WI38 (cell line): ENCODE data around the gene L3MBTL4.

Experiments used
- H3K4me3 ChIP-seq: 2 replicates; pipeline ENCODE4 v1.5.1; 2011; ENCODE audit warnings: low read depth, mild to moderate bottlenecking, control low read depth, low read length
- CTCF ChIP-seq: IDR thresholded peaks from 2 replicates; pipeline ENCODE4 v1.5.1; 2012; ENCODE audit warnings: low read depth, mild to moderate bottlenecking, control low read depth, low read length

The L3MBTL4 gene

DNA sequence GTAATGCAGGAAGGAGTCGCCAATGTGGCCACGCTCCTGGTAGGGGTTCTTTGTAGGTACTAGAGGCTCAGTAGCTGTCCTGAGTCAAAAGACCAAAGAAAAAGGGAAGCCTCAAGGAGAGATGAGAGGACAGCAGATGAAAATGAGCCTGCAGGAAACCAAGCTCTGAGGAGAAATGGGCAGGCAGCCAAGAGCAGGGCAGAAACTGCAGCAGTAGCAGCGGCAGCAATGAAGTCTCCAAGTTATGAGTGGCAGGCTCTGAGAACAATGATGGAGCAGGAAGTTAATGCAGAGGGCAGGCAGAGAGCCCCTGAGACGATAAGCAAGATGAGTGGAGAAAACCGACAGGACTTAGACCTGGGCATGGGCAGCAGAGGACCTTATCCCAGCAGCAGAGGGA, 471.2 kb downstream of the L3MBTL4 start:
- no peak overlapping the region for H3K4me3 ChIP-seq
- TF ChIP-seq CTCF, result no peak

DNA sequence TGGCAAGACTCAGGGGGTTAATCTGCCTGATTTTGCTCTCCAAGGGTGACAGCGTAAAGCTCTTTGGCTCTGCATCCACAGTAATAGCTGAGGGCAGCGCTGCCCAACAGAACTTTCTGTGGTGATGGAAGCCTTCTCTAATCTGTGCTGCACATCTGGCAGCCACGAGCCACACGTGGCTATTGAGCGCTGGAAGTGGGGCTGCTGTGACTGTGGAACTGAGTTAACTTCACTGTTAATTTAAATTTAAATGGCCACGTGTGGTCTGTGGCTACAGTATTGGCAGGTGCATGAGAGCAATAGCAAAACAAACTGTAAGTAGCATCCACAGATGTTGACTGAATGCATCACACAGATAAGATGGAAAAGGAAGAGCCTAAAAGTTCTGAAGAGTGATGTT, 472.1 kb downstream of the L3MBTL4 start:
- no peak for TF ChIP-seq CTCF
- H3K4me3 ChIP-seq, result no peak overlapping the region

DNA sequence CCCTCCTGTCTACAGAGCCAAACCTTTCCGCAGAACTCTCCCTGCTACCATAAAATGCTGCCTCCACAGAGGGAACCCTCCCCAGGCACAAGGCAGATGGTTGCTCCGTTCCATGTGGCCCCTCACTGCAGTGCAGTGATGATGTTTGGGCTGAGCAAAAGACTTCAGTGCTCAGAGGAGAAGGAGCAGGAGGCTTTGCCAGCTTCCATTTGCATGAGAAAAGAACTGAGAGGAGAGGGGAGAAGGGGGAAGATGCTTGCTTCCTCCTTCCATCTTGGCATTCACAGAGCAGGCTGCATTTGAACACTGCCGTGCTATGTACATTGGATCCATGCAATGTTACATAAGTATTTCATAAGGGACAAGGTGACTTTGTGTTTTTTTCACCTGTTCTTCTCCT, 472.8 kb downstream of the L3MBTL4 start:
- no peak overlapping the region for H3K4me3 ChIP-seq
- no peak for TF ChIP-seq CTCF

GRCh38 chr18:5939801-5940667, 474.7 kb downstream of the L3MBTL4 start:
- no peak overlapping the region for H3K4me3 ChIP-seq
- no peak for TF ChIP-seq CTCF

DNA sequence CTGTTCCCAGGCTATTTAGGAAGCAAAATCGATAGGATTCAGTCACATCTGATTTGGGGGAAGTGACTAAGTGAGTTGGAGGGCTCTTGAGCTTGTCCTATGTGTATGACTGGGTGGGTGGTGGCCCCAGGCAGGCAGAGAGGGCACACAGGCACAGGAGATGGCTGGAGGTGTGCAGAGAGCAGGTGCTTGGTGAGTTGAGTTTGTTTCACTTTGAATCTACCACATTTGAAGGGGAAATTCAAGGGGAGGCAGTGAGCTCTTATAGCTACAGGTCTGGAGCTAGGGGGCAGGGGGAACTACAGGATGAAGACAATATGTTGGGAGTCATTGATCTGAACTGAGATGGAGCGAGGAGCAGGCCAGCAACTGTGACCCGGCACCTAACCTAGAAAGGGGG, 476.9 kb downstream of the L3MBTL4 start:
- no peak overlapping the region for H3K4me3 ChIP-seq
- TF ChIP-seq CTCF, result no peak

- no peak for TF ChIP-seq CTCF
- no peak overlapping the region for H3K4me3 ChIP-seq
Measured at GRCh38 chr18:5937121-5937520, 477.6 kb downstream of the L3MBTL4 start.

- no peak for TF ChIP-seq CTCF
- H3K4me3 ChIP-seq, result no peak overlapping the region
Measured at GRCh38 chr18:5930789-5931188, 483.9 kb downstream of the L3MBTL4 start.
